Measurements from ENCODE around the gene EREG.
"Not testable (repeated sequence)": the region's sequence is repeated elsewhere in the genome, so short reads cannot be mapped to it uniquely, and the experiment has no call there.

Gene EREG

GRCh38 chr4:74364652-74365491 is at the start of gene EREG:
Gene EREG (plus strand): TSS chr4:74365145. CDS start chr4:74365309, 164 bp downstream.
- DNase-seq (ENCODE audit: low spot score): no peak

- DNase-seq (ENCODE audit: low spot score): no peak
These were observed 49.6 kb upstream of the EREG start for GRCh38 chr4:74315376-74315775.

GRCh38 chr4:74316397-74316796 is 48.5 kb upstream of the EREG start:
- no peak for DNase-seq (ENCODE audit: low spot score)

GRCh38 chr4:74317616-74318246 is 47.2 kb upstream of the EREG start:
- no peak for DNase-seq (ENCODE audit: low spot score)

- DNase-seq (ENCODE audit: low spot score): no peak
These were observed 46.7 kb upstream of the EREG start for GRCh38 chr4:74318276-74318675.

GRCh38 chr4:74319470-74319869 is 45.5 kb upstream of the EREG start:
- DNase-seq (ENCODE audit: low spot score): no peak

GRCh38 chr4:74320559-74321118 is 44.3 kb upstream of the EREG start:
- peak; percentile 14 for DNase-seq (ENCODE audit: low spot score)

- no peak for DNase-seq (ENCODE audit: low spot score)
These were observed 42.6 kb upstream of the EREG start for GRCh38 chr4:74322301-74322700.

GRCh38 chr4:74323663-74324062 is 41.3 kb upstream of the EREG start:
- no peak for DNase-seq (ENCODE audit: low spot score)

- DNase-seq (ENCODE audit: low spot score): no peak
These were observed 40.7 kb upstream of the EREG start for GRCh38 chr4:74324262-74324661.

GRCh38 chr4:74325886-74326285 is 39.1 kb upstream of the EREG start:
- no peak for DNase-seq (ENCODE audit: low spot score)

- no peak for DNase-seq (ENCODE audit: low spot score)
These were observed 37.2 kb upstream of the EREG start for GRCh38 chr4:74327762-74328161.

GRCh38 chr4:74328501-74328900 is 36.4 kb upstream of the EREG start:
- no peak for DNase-seq (ENCODE audit: low spot score)

GRCh38 chr4:74329307-74329706 is 35.6 kb upstream of the EREG start:
- no peak for DNase-seq (ENCODE audit: low spot score)

- DNase-seq (ENCODE audit: low spot score): no peak
These were observed 34.6 kb upstream of the EREG start for GRCh38 chr4:74330295-74330750.

GRCh38 chr4:74331252-74331651 is 33.7 kb upstream of the EREG start:
- DNase-seq (ENCODE audit: low spot score): no peak

- DNase-seq (ENCODE audit: low spot score): no peak
These were observed 33.0 kb upstream of the EREG start for GRCh38 chr4:74331944-74332343.

- no peak for DNase-seq (ENCODE audit: low spot score)
These were observed 30.3 kb upstream of the EREG start for GRCh38 chr4:74334636-74335035.

- no peak for DNase-seq (ENCODE audit: low spot score)
These were observed 29.5 kb upstream of the EREG start for GRCh38 chr4:74335341-74336021.

GRCh38 chr4:74338792-74339333 is 26.1 kb upstream of the EREG start:
- DNase-seq (ENCODE audit: low spot score): no peak

- DNase-seq (ENCODE audit: low spot score): no peak
These were observed 25.4 kb upstream of the EREG start for GRCh38 chr4:74339501-74339900.

- DNase-seq (ENCODE audit: low spot score): not testable (repeated sequence)
These were observed 24.5 kb upstream of the EREG start for GRCh38 chr4:74340421-74340820.

All from HuH-7 (cell line).